ENCODE measurements around the gene IMP3. TPM values are rescaled to one million over a fixed set of nuclear protein-coding genes. Genes with fewer than 3 reads are reported as not detected.

Gene IMP3
- total RNA-seq, 1 donor from 2014 or later, result 215 TPM

DNA sequence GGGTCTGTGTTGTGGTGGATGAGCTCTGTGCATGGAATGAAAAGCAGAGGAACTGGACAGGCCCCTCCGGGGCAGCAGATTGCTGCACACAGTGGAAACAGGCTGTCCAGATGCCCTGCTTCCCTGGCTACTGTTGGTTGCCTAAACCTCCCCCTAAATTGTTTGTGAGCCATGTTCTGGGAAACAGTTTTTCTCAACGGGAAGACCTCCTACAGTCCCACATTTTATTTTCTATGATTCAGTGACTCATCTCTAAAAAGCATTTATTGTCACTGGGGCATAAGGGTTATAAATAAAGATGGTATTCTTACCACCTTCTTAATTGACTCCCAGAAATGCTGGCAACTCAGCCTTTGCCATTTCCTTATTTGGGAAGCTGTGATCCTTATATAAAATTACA, 40.6 kb downstream of the IMP3 start:
- Histone ChIP-seq H3K4me3 (ENCODE audit: low read depth, low read length) (no peak overlapping the region), H3K27me3 (ENCODE audit: control insufficient read depth, insufficient read depth, low read length) (no peaks in the 10 kb centered on the region), H3K36me3 (ENCODE audit: control insufficient read depth, insufficient read depth, low read length) (peaks cover 6% of the 10 kb centered on the region)
- DNase-seq (ENCODE audit: low read depth) (no peak), FAIRE-seq (no peak)
- TF ChIP-seq, protein P1, sequence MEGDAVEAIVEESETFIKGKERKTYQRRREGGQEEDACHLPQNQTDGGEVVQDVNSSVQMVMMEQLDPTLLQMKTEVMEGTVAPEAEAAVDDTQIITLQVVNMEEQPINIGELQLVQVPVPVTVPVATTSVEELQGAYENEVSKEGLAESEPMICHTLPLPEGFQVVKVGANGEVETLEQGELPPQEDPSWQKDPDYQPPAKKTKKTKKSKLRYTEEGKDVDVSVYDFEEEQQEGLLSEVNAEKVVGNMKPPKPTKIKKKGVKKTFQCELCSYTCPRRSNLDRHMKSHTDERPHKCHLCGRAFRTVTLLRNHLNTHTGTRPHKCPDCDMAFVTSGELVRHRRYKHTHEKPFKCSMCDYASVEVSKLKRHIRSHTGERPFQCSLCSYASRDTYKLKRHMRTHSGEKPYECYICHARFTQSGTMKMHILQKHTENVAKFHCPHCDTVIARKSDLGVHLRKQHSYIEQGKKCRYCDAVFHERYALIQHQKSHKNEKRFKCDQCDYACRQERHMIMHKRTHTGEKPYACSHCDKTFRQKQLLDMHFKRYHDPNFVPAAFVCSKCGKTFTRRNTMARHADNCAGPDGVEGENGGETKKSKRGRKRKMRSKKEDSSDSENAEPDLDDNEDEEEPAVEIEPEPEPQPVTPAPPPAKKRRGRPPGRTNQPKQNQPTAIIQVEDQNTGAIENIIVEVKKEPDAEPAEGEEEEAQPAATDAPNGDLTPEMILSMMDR (IDR thresholded peaks at IDR 0.05; ENCODE audit: insufficient read depth, low read length, severe bottlenecking), result no peak

GRCh38 chr15:75598361-75598760, 41.7 kb downstream of the IMP3 start:
- FAIRE-seq (no peak), DNase-seq (ENCODE audit: low read depth) (no peak)
- no peaks in the 10 kb centered on the region for H3K27me3 ChIP-seq (ENCODE audit: control insufficient read depth, insufficient read depth, low read length)
- peaks cover 7% of the 10 kb centered on the region for H3K36me3 ChIP-seq (ENCODE audit: control insufficient read depth, insufficient read depth, low read length)
- TF ChIP-seq, protein P1 (IDR thresholded peaks at IDR 0.05; ENCODE audit: insufficient read depth, low read length, severe bottlenecking), result no peak
- H3K4me3 ChIP-seq (ENCODE audit: low read depth, low read length), result no peak overlapping the region

DNA sequence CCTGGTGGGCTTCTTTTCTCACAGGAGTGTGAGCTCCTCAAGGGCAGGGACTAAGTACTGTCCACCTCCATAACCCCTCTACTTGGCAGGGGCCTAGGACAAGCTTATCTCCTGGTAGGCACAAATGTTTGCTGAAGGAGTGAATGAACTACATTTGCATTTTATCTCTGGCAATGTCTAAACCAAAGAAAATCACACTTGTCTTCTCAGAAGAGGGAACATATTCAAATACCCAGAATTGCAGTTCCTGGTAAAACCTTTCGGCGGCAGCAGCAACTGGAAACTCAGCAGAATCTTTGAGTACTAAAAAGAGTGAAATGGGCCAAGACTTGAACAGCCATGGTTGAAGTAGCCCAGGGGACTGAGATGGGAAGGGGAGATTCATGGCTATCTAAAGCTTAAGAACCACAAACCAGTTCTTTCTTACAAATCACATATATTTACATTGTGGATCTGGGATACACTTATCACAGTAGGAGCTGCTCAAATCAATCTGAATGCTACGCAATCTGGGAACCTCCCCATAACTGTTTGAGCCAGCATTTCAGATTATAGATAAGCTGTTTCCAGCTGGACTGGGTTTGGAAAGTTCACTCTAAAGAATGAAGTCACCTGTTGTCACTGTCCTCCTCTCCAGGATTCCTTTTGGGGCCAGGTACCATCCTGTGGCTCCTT, 42.2 kb downstream of the IMP3 start:
- no peak for FAIRE-seq
- TF ChIP-seq, protein P1 (IDR thresholded peaks at IDR 0.05; ENCODE audit: insufficient read depth, low read length, severe bottlenecking), result peak; percentile 21
- no peak for DNase-seq (ENCODE audit: low read depth)
- Histone ChIP-seq H3K36me3 (ENCODE audit: control insufficient read depth, insufficient read depth, low read length) (peaks cover 7% of the 10 kb centered on the region), H3K4me3 (ENCODE audit: low read depth, low read length) (no peak overlapping the region), H3K27me3 (ENCODE audit: control insufficient read depth, insufficient read depth, low read length) (no peaks in the 10 kb centered on the region)

DNA sequence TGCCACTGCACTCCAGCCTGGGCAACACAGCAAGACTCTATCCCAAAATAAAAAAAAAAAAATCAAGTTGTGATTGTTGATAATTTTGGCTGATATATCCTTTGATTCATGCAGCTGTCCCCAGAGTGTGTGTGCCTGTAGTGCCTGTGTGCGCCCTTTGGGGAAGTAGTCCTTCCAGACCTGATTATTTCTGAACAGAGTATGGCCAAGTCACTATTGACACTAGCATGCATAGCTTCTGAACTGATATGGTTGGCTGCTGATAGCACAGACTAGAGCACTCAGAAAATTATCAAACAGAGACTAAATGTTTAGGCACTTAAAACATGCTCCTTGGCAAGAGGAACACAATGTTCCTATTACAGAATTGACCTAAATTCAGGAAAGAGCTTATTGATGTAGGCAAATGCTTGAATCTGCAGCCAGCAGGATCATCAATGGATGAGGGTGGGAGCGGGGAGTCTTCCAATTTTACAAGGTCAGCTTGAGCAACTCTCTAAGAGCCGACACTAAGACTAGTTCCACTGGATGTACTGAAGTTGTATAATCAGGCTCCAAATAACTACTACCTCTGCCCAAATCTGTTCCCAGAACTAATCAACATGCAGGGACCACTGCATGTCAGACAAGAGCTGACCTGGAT, 43.2 kb downstream of the IMP3 start:
- no peak for FAIRE-seq
- no peak overlapping the region for H3K4me3 ChIP-seq (ENCODE audit: low read depth, low read length)
- peaks cover 7% of the 10 kb centered on the region for H3K36me3 ChIP-seq (ENCODE audit: control insufficient read depth, insufficient read depth, low read length)

DNA sequence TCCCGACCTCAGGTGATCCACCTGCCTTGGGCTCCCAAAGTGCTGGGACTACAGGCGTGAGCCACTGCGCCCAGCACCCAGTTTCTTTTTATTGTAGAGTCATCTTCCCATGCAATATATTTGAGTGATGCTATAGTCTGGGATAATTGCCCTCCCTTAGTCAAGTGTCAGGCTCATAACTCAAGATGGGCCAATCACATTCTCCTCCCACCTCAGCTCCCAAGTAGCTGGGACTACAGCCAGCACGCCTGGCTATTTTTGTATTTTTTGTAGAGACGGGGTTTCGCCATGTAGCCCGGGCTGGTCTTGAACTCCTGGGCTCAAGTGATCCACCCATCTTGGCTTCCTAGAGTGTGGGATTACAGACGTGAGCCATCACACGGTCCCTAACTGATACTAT, 45.7 kb downstream of the IMP3 start:
- no peak overlapping the region for H3K4me3 ChIP-seq (ENCODE audit: low read depth, low read length)
- H3K36me3 ChIP-seq (ENCODE audit: control insufficient read depth, insufficient read depth, low read length), result peaks cover 5% of the 10 kb centered on the region
- FAIRE-seq, result no peak
- TF ChIP-seq, protein P1 (IDR thresholded peaks at IDR 0.05; ENCODE audit: insufficient read depth, low read length, severe bottlenecking), result no peak
- H3K27me3 ChIP-seq (ENCODE audit: control insufficient read depth, insufficient read depth, low read length), result no peaks in the 10 kb centered on the region
- no peak for DNase-seq (ENCODE audit: low read depth)

More for the DNA sequence above, 43.2 kb downstream of the IMP3 start:
- no peak for DNase-seq (ENCODE audit: low read depth)
- TF ChIP-seq, protein P1 (IDR thresholded peaks at IDR 0.05; ENCODE audit: insufficient read depth, low read length, severe bottlenecking), result no peak
- no peaks in the 10 kb centered on the region for H3K27me3 ChIP-seq (ENCODE audit: control insufficient read depth, insufficient read depth, low read length)
